GM23338 (cell line): ENCODE results near the gene ADORA1. TPM values are rescaled to one million over a fixed set of nuclear protein-coding genes. Genes with fewer than 3 reads are reported as not detected.

Source experiments
- ATAC-seq: fragments of 200-7000 bp; cut with Tn5 transposase; 3 replicates; pipeline ENCODE4 v1.9.1; 2020
- DNase-seq: peaks from one replicate; pipeline ENCODE4 v3.0.0-alpha.2; 2015; ENCODE audit warnings: low spot score
- H2AFZ ChIP-seq: fragments of 200-600 bp; sonication (generic); 2 replicates; pipeline ENCODE4 v1.8.0; 2016; ENCODE audit warnings: antibody characterized with exemption, mild to moderate bottlenecking, moderate library complexity
- H3F3A ChIP-seq: fragments of 200-600 bp; sonication (generic); replicated peaks from 2 replicates; pipeline ENCODE4 v1.8.0; 2017; ENCODE audit warnings: antibody characterized with exemption, mixed run types, low read depth
- H3K27ac ChIP-seq: fragments of 200-600 bp; sonication (generic); 2 replicates; pipeline ENCODE4 v1.6.1; 2016; ENCODE audit warnings: low read depth
- H3K27me3 ChIP-seq: fragments of 200-600 bp; sonication (generic); 2 replicates; pipeline ENCODE4 v1.8.0; 2016; ENCODE audit warnings: mild to moderate bottlenecking, mixed run types, moderate library complexity; ENCODE audit not compliant: insufficient read depth
- H3K36me3 ChIP-seq: fragments of 200-600 bp; sonication (generic); 2 replicates; pipeline ENCODE4 v1.8.0; 2016; ENCODE audit warnings: mild to moderate bottlenecking; ENCODE audit not compliant: insufficient read depth
- H3K4me1 ChIP-seq: fragments of 200-600 bp; sonication (generic); 2 replicates; pipeline ENCODE4 v1.8.0; 2016; ENCODE audit warnings: mild to moderate bottlenecking, moderate library complexity; ENCODE audit not compliant: insufficient read depth
- H3K4me2 ChIP-seq: fragments of 200-600 bp; sonication (generic); 2 replicates; pipeline ENCODE4 v1.7.1; 2017; ENCODE audit warnings: mixed run types
- H3K4me3 ChIP-seq: fragments of 200-600 bp; sonication (generic); 2 replicates; pipeline ENCODE4 v1.6.1; 2016; ENCODE audit warnings: mixed run types
- H3K79me2 ChIP-seq: fragments of 200-600 bp; sonication (generic); replicated peaks from 2 replicates; pipeline ENCODE4 v1.8.0; 2017; ENCODE audit warnings: mild to moderate bottlenecking; ENCODE audit not compliant: insufficient read depth
- H3K9me2 ChIP-seq: fragments of 200-600 bp; sonication (generic); 2 replicates; pipeline ENCODE4 v1.8.0; 2017; ENCODE audit not compliant: insufficient read depth
- H4K20me1 ChIP-seq: fragments of 200-600 bp; sonication (generic); replicated peaks from 2 replicates; pipeline ENCODE4 v1.8.0; 2017; ENCODE audit warnings: mild to moderate bottlenecking; ENCODE audit not compliant: insufficient read depth
- H3K27ac Mint-ChIP-seq: 2 replicates; pipeline ENCODE4 v1.8.0; 2020; ENCODE audit warnings: inconsistent platforms, mild to moderate bottlenecking, moderate library complexity, mixed read lengths
- H3K27me3 Mint-ChIP-seq: 3 replicates; pipeline ENCODE4 v1.8.0; 2022; ENCODE audit warnings: low read depth, mild to moderate bottlenecking, moderate library complexity, mixed read lengths, inconsistent platforms; ENCODE audit not compliant: insufficient read depth, poor library complexity
- H3K36me3 Mint-ChIP-seq: 3 replicates; pipeline ENCODE4 v1.8.0; 2021; ENCODE audit warnings: low read depth, mild to moderate bottlenecking, inconsistent platforms, moderate library complexity, mixed read lengths
- H3K4me1 Mint-ChIP-seq: 3 replicates; pipeline ENCODE4 v1.8.0; 2020; ENCODE audit warnings: mild to moderate bottlenecking, inconsistent platforms, mixed read lengths
- H3K4me3 Mint-ChIP-seq: 3 replicates; pipeline ENCODE4 v1.8.0; 2021; ENCODE audit warnings: moderate library complexity, mild to moderate bottlenecking, inconsistent platforms, mixed read lengths
- H3K9me3 Mint-ChIP-seq: 3 replicates; pipeline ENCODE4 v1.8.0; 2020; ENCODE audit warnings: moderate library complexity, mild to moderate bottlenecking, inconsistent platforms, mixed read lengths
- CREB1 ChIP-seq: fragments of 250-450 bp; sonication (Bioruptor Pico); IDR thresholded peaks from 2 replicates; pipeline ENCODE4 v1.5.0; 2020; ENCODE audit warnings: low read depth, mild to moderate bottlenecking, moderate library complexity
- EZH2 ChIP-seq: fragments of 200-600 bp; sonication (generic); IDR thresholded peaks from one replicate; pipeline ENCODE4 v1.8.0; 2017; ENCODE audit warnings: antibody characterized with exemption, mild to moderate bottlenecking, low read depth; ENCODE audit not compliant: unreplicated experiment
- EZH2phosphoT487 ChIP-seq: fragments of 200-600 bp; sonication (generic); IDR thresholded peaks from one replicate; pipeline ENCODE4 v1.8.1; 2018; ENCODE audit warnings: antibody characterized with exemption; ENCODE audit not compliant: unreplicated experiment
- JUNB ChIP-seq: IDR thresholded peaks from one replicate; pipeline ENCODE4 v1.6.1; 2016; ENCODE audit warnings: antibody characterized with exemption; ENCODE audit not compliant: unreplicated experiment
- NANOG ChIP-seq: IDR thresholded peaks from 2 replicates; pipeline ENCODE4 v1.6.1; 2016; ENCODE audit warnings: antibody characterized with exemption, borderline replicate concordance
- POLR2AphosphoS5 ChIP-seq: IDR thresholded peaks from 2 replicates; pipeline ENCODE4 v1.6.1; 2016; ENCODE audit warnings: antibody characterized with exemption, low read depth
- STAT1 ChIP-seq: IDR thresholded peaks from one replicate; pipeline ENCODE4 v1.6.1; 2016; ENCODE audit warnings: antibody characterized with exemption; ENCODE audit not compliant: unreplicated experiment
- ZNF114 ChIP-seq: fragments of 250-450 bp; sonication (Bioruptor Pico); IDR thresholded peaks from 2 replicates; pipeline ENCODE4 v1.5.0; 2020; ENCODE audit warnings: mild to moderate bottlenecking, moderate library complexity
- ZNF331 ChIP-seq: fragments of 250-450 bp; sonication (Bioruptor Pico); IDR thresholded peaks from 2 replicates; pipeline ENCODE4 v1.5.0; 2020; ENCODE audit warnings: low read depth, mild to moderate bottlenecking, moderate library complexity
- polyA plus RNA-seq: library from polyadenylated mRNA; unstranded; fragments of >200 nt; fragmentation: Nextera tagmentation; extraction: Ambion mirVana; gene quantifications from 2 replicates; pipeline ENCODE4 v1.2.1, GENCODE V29; 2016
- total RNA-seq: library from RNA; depleted of rRNA; stranded (reverse); fragments of >200 nt; shearing (Covaris generic); gene quantifications from 2 replicates; pipeline ENCODE4 v1.2.3, GENCODE V29; 2014
- TF ChIP-seq, protein P1 (sequence below), 2 experiments: fragments of 200-600 bp in 1 of 2; sonication (generic) in 1 of 2; conservative IDR thresholded peaks; 2 replicates each; pipeline versions ENCODE4 v1.5.1 to v1.6.1; 2016 to 2017; ENCODE audit warnings: antibody characterized with exemption in 2 of 2, low read depth in 2 of 2, mild to moderate bottlenecking in 2 of 2, moderate library complexity in 1 of 2
- TF ChIP-seq, protein P2 (sequence below): fragments of 250-450 bp; sonication (Bioruptor Pico); IDR thresholded peaks from 2 replicates; pipeline ENCODE4 v1.5.0; 2020; ENCODE audit warnings: mild to moderate bottlenecking, moderate library complexity
- TF ChIP-seq, protein P3 (sequence below): IDR thresholded peaks from one replicate; pipeline ENCODE4 v1.6.1; 2018; ENCODE audit warnings: antibody characterized with exemption; ENCODE audit not compliant: unreplicated experiment
- TF ChIP-seq, protein P4 (sequence below): IDR thresholded peaks from 2 replicates; pipeline ENCODE4 v1.6.1; 2016; ENCODE audit warnings: antibody characterized with exemption

The ADORA1 gene
- total and polyA plus RNA-seq, 2 experiments from 2014 or later, result 0.63 to 1.8 TPM

DNA sequence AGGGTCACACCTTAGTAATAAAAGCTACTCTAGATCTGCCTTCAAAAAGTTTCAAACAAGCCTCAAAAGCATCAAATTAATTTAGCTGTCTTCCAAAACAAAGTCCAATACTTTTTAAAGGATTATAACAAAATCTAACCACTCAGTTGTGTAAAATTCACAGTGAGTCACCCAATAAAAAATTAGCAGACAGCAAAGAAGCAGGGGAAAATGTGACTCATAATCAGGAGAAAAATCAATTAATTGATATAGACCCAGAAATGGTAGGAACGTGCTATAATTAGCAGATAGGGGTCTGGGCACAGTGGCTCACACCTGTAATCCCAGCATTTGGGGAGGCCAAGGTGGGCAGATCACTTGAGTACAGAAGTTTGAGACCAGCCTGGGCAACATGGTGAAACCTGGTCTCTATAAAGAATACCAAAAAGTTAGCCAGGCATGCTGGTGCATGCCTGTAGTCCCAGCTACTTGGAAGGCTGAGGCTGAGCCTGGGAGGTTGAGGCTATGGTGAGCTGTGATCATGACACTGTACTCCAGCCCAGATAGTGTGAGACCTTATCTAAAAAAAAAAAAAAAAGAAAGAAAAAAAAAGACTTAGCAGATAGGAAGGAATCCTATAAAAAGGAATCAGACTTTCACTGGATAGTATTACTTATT lies 33.6 kb upstream of the ADORA1 start:
- Mint-ChIP-seq H3K4me1 (peaks cover 8% of the 10 kb centered on the region; the same call in 2 of the 3 replicates), H3K36me3 (peaks cover 10% of the 10 kb centered on the region), H3K4me3 (no peak overlapping the region), H3K27me3 (peaks cover 5% of the 10 kb centered on the region), H3K9me3 (peaks cover 18% of the 10 kb centered on the region), H3K27ac (no peak overlapping the region)
- Histone ChIP-seq H3K79me2 (no peaks in the 10 kb centered on the region), H3K4me3 (no peak overlapping the region), H3K27ac (no peak overlapping the region), H4K20me1 (no peaks in the 10 kb centered on the region), H3K4me1 (no peaks in the 10 kb centered on the region), H3K4me2 (no peak overlapping the region), H3K36me3 (peaks cover 3% of the 10 kb centered on the region; the same call in 1 of the 2 replicates), H3K27me3 (no peaks in the 10 kb centered on the region), H3F3A (no peaks in the 10 kb centered on the region), H3K9me2 (no peaks in the 10 kb centered on the region), H2AFZ (no peak overlapping the region)
- DNase-seq (no peak), ATAC-seq (no peak)
- TF ChIP-seq NANOG, result no peak
- TF ChIP-seq ZNF114 (CRISPR knock-in tag), result no peak
- TF ChIP-seq STAT1, result no peak
- TF ChIP-seq, protein P1, sequence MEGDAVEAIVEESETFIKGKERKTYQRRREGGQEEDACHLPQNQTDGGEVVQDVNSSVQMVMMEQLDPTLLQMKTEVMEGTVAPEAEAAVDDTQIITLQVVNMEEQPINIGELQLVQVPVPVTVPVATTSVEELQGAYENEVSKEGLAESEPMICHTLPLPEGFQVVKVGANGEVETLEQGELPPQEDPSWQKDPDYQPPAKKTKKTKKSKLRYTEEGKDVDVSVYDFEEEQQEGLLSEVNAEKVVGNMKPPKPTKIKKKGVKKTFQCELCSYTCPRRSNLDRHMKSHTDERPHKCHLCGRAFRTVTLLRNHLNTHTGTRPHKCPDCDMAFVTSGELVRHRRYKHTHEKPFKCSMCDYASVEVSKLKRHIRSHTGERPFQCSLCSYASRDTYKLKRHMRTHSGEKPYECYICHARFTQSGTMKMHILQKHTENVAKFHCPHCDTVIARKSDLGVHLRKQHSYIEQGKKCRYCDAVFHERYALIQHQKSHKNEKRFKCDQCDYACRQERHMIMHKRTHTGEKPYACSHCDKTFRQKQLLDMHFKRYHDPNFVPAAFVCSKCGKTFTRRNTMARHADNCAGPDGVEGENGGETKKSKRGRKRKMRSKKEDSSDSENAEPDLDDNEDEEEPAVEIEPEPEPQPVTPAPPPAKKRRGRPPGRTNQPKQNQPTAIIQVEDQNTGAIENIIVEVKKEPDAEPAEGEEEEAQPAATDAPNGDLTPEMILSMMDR (conservative IDR thresholded peaks at IDR 0.05; ENCODE audit: low read depth in 2 of 2), result no peak
- TF ChIP-seq, protein P2, sequence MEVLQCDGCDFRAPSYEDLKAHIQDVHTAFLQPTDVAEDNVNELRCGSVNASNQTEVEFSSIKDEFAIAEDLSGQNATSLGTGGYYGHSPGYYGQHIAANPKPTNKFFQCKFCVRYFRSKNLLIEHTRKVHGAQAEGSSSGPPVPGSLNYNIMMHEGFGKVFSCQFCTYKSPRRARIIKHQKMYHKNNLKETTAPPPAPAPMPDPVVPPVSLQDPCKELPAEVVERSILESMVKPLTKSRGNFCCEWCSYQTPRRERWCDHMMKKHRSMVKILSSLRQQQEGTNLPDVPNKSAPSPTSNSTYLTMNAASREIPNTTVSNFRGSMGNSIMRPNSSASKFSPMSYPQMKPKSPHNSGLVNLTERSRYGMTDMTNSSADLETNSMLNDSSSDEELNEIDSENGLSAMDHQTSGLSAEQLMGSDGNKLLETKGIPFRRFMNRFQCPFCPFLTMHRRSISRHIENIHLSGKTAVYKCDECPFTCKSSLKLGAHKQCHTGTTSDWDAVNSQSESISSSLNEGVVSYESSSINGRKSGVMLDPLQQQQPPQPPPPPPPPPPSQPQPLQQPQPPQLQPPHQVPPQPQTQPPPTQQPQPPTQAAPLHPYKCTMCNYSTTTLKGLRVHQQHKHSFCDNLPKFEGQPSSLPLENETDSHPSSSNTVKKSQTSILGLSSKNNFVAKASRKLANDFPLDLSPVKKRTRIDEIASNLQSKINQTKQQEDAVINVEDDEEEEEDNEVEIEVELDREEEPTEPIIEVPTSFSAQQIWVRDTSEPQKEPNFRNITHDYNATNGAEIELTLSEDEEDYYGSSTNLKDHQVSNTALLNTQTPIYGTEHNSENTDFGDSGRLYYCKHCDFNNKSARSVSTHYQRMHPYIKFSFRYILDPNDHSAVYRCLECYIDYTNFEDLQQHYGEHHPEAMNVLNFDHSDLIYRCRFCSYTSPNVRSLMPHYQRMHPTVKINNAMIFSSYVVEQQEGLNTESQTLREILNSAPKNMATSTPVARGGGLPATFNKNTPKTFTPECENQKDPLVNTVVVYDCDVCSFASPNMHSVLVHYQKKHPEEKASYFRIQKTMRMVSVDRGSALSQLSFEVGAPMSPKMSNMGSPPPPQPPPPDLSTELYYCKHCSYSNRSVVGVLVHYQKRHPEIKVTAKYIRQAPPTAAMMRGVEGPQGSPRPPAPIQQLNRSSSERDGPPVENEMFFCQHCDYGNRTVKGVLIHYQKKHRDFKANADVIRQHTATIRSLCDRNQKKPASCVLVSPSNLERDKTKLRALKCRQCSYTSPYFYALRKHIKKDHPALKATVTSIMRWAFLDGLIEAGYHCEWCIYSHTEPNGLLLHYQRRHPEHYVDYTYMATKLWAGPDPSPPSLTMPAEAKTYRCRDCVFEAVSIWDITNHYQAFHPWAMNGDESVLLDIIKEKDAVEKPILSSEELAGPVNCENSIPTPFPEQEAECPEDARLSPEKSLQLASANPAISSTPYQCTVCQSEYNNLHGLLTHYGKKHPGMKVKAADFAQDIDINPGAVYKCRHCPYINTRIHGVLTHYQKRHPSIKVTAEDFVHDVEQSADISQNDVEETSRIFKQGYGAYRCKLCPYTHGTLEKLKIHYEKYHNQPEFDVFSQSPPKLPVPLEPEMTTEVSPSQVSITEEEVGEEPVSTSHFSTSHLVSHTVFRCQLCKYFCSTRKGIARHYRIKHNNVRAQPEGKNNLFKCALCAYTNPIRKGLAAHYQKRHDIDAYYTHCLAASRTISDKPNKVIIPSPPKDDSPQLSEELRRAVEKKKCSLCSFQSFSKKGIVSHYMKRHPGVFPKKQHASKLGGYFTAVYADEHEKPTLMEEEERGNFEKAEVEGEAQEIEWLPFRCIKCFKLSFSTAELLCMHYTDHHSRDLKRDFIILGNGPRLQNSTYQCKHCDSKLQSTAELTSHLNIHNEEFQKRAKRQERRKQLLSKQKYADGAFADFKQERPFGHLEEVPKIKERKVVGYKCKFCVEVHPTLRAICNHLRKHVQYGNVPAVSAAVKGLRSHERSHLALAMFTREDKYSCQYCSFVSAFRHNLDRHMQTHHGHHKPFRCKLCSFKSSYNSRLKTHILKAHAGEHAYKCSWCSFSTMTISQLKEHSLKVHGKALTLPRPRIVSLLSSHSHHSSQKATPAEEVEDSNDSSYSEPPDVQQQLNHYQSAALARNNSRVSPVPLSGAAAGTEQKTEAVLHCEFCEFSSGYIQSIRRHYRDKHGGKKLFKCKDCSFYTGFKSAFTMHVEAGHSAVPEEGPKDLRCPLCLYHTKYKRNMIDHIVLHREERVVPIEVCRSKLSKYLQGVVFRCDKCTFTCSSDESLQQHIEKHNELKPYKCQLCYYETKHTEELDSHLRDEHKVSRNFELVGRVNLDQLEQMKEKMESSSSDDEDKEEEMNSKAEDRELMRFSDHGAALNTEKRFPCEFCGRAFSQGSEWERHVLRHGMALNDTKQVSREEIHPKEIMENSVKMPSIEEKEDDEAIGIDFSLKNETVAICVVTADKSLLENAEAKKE, result no peak
- TF ChIP-seq ZNF331 (CRISPR knock-in tag), result no peak
- TF ChIP-seq EZH2, result no peak
- TF ChIP-seq, protein P3, sequence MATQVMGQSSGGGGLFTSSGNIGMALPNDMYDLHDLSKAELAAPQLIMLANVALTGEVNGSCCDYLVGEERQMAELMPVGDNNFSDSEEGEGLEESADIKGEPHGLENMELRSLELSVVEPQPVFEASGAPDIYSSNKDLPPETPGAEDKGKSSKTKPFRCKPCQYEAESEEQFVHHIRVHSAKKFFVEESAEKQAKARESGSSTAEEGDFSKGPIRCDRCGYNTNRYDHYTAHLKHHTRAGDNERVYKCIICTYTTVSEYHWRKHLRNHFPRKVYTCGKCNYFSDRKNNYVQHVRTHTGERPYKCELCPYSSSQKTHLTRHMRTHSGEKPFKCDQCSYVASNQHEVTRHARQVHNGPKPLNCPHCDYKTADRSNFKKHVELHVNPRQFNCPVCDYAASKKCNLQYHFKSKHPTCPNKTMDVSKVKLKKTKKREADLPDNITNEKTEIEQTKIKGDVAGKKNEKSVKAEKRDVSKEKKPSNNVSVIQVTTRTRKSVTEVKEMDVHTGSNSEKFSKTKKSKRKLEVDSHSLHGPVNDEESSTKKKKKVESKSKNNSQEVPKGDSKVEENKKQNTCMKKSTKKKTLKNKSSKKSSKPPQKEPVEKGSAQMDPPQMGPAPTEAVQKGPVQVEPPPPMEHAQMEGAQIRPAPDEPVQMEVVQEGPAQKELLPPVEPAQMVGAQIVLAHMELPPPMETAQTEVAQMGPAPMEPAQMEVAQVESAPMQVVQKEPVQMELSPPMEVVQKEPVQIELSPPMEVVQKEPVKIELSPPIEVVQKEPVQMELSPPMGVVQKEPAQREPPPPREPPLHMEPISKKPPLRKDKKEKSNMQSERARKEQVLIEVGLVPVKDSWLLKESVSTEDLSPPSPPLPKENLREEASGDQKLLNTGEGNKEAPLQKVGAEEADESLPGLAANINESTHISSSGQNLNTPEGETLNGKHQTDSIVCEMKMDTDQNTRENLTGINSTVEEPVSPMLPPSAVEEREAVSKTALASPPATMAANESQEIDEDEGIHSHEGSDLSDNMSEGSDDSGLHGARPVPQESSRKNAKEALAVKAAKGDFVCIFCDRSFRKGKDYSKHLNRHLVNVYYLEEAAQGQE, result no peak
- TF ChIP-seq, protein P4, sequence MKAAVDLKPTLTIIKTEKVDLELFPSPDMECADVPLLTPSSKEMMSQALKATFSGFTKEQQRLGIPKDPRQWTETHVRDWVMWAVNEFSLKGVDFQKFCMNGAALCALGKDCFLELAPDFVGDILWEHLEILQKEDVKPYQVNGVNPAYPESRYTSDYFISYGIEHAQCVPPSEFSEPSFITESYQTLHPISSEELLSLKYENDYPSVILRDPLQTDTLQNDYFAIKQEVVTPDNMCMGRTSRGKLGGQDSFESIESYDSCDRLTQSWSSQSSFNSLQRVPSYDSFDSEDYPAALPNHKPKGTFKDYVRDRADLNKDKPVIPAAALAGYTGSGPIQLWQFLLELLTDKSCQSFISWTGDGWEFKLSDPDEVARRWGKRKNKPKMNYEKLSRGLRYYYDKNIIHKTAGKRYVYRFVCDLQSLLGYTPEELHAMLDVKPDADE, result no peak
- no peak for TF ChIP-seq JUNB
- TF ChIP-seq EZH2phosphoT487, result no peak
- TF ChIP-seq POLR2AphosphoS5, result no peak
- no peak for TF ChIP-seq CREB1
